SK-N-SH (cell line): ENCODE measurements around the gene METTL15.
"Not testable (repeated sequence)": the region's sequence is repeated elsewhere in the genome, so short reads cannot be mapped to it uniquely, and the experiment has no call there.

ENCODE experiments used
- CTCF ChIP-seq: fragments of 200-600 bp; sonication (generic); IDR thresholded peaks from 2 replicates; pipeline ENCODE4 v1.6.1; 2017; ENCODE audit warnings: antibody characterized with exemption, mild to moderate bottlenecking, moderate library complexity
- EP300 ChIP-seq, 2 experiments: IDR thresholded peaks; 2 replicates each; pipeline versions ENCODE4 v1.4.0 to v1.6.1; 2012; ENCODE audit warnings: borderline replicate concordance in 1 of 2, low read depth in 1 of 2, low read length in 1 of 2
- IRF3 ChIP-seq: fragments of 150-350 bp; IDR thresholded peaks from 2 replicates; pipeline ENCODE4 v1.6.1; 2016; ENCODE audit warnings: mild to moderate bottlenecking, low read depth, low read length
- MXI1 ChIP-seq: IDR thresholded peaks from 2 replicates; pipeline ENCODE4 v1.6.1; 2012; ENCODE audit warnings: mild to moderate bottlenecking, low read depth, low read length, improper control_type of control experiment
- POLR2AphosphoS5 ChIP-seq: IDR thresholded peaks from 2 replicates; pipeline ENCODE4 v1.6.1; 2012; ENCODE audit warnings: low read depth, low read length
- REST ChIP-seq: IDR thresholded peaks from 2 replicates; pipeline ENCODE4 v1.6.1; 2012; ENCODE audit warnings: mild to moderate bottlenecking, low read depth, low read length, moderate library complexity
- SMC3 ChIP-seq: IDR thresholded peaks from 2 replicates; pipeline ENCODE4 v1.6.1; 2012; ENCODE audit warnings: low read depth, low read length, improper control_type of control experiment
- USF2 ChIP-seq: fragments of 150-350 bp; IDR thresholded peaks from 2 replicates; pipeline ENCODE4 v1.6.1; 2017; ENCODE audit warnings: antibody characterized with exemption, low read length, low read depth, borderline replicate concordance

GRCh38 chr11:28087192-28087591 is 21.0 kb upstream of the METTL15 start:
- not testable (repeated sequence) for TF ChIP-seq MXI1; USF2; POLR2AphosphoS5; CTCF; SMC3; REST; IRF3; EP300 (IDR thresholded peaks at IDR 0.05; ENCODE audit: borderline replicate concordance in 1 of 2, low read depth in 1 of 2, low read length in 1 of 2)
